ENCODE measurements around the gene ASB13.

DNA sequence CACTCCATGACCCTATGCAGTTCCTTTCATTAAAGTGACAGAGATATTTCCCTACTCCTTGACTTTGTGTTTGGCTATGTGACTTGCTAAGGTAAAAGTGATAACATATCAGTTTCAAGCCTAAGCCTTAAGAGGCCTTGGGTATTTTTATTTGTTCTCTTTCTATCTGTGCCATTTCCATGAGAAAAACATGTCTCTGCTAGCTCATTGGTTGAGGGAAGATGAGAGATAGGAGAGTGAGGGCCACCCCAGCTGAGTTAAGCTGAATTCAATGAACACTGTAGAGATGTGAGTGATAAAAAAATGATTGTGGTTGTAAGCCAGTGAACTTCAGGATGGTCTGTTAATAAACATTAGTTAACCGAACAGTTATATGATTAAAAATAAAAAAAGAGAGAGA is 31.7 kb upstream of the ASB13 start:
- TF ChIP-seq, protein P1, sequence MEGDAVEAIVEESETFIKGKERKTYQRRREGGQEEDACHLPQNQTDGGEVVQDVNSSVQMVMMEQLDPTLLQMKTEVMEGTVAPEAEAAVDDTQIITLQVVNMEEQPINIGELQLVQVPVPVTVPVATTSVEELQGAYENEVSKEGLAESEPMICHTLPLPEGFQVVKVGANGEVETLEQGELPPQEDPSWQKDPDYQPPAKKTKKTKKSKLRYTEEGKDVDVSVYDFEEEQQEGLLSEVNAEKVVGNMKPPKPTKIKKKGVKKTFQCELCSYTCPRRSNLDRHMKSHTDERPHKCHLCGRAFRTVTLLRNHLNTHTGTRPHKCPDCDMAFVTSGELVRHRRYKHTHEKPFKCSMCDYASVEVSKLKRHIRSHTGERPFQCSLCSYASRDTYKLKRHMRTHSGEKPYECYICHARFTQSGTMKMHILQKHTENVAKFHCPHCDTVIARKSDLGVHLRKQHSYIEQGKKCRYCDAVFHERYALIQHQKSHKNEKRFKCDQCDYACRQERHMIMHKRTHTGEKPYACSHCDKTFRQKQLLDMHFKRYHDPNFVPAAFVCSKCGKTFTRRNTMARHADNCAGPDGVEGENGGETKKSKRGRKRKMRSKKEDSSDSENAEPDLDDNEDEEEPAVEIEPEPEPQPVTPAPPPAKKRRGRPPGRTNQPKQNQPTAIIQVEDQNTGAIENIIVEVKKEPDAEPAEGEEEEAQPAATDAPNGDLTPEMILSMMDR (IDR thresholded peaks at IDR 0.05) = no peak
- TF ChIP-seq POLR2AphosphoS5 (IDR thresholded peaks at IDR 0.05) = no peak
